DOHH2 (cell line): ENCODE measurements around the gene CNGB1.

Experiments
- EZH2phosphoT487 ChIP-seq: fragments of 200-600 bp; sonication (generic); IDR thresholded peaks from 2 replicates; pipeline ENCODE4 v1.6.1; 2017; ENCODE audit warnings: borderline replicate concordance, mild to moderate bottlenecking, antibody characterized with exemption, low read length, moderate library complexity, mixed read lengths
- TF ChIP-seq, protein P1 (sequence below): fragments of 200-600 bp; sonication (generic); IDR thresholded peaks from one replicate; pipeline ENCODE4 v1.5.1; 2014; ENCODE audit warnings: antibody characterized with exemption, mild to moderate bottlenecking, low read depth, low read length; ENCODE audit not compliant: poor library complexity, severe bottlenecking

DNA sequence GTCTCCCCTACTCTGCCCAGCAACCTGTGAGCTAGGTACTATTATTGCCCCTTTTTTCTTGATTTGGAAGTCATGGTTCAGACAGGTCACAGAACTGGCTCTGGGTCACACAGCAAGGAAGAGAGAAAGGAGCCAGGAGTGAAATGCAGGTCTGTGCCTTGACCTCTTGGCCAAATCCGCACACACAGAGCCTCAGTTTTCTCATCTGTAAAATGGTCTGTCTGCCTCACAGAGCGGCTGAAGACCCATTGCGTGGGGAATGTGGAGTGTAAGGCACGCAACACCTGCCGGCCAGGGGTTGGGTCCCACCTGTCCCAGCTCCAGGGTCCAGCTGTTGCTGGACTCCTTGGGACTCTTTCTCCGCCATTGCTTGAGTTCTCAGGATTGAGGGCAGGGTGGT is 32.4 kb downstream of the CNGB1 start:
- TF ChIP-seq, protein P1, sequence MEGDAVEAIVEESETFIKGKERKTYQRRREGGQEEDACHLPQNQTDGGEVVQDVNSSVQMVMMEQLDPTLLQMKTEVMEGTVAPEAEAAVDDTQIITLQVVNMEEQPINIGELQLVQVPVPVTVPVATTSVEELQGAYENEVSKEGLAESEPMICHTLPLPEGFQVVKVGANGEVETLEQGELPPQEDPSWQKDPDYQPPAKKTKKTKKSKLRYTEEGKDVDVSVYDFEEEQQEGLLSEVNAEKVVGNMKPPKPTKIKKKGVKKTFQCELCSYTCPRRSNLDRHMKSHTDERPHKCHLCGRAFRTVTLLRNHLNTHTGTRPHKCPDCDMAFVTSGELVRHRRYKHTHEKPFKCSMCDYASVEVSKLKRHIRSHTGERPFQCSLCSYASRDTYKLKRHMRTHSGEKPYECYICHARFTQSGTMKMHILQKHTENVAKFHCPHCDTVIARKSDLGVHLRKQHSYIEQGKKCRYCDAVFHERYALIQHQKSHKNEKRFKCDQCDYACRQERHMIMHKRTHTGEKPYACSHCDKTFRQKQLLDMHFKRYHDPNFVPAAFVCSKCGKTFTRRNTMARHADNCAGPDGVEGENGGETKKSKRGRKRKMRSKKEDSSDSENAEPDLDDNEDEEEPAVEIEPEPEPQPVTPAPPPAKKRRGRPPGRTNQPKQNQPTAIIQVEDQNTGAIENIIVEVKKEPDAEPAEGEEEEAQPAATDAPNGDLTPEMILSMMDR, result no peak
- TF ChIP-seq EZH2phosphoT487, result no peak
